DMS114 treated with DMSO at 0.1 percent for 48 hours (cell line): ENCODE measurements around the gene KLK12.

Source experiments
- DNase-seq: peaks from one replicate; lab custom pipeline; 2025; ENCODE audit not compliant: unreplicated experiment; lab: John Stamatoyannopoulos, UW

Gene KLK12

GRCh38 chr19:51034704-51035103 is at the start of gene KLK12:
TSS of gene KLK12 (minus strand) at chr19:51035002. CDS start at chr19:51034621, 381 bp downstream.
- no peak for DNase-seq

GRCh38 chr19:51084505-51084904 is 49.7 kb upstream of the KLK12 start:
- DNase-seq = no peak

- DNase-seq = no peak
These were observed 49.0 kb upstream of the KLK12 start for GRCh38 chr19:51083783-51084182.

- no peak for DNase-seq
These were observed 48.4 kb upstream of the KLK12 start for GRCh38 chr19:51083181-51083580.

GRCh38 chr19:51082611-51083010 is 47.8 kb upstream of the KLK12 start, which contains the start of gene KLK14:
TSS of gene KLK14 (minus strand) at chr19:51082887. CDS start at chr19:51082614, 273 bp downstream.
- DNase-seq = no peak

GRCh38 chr19:51081476-51081875 is 46.7 kb upstream of the KLK12 start:
- DNase-seq = no peak

- no peak for DNase-seq
These were observed 44.8 kb upstream of the KLK12 start for GRCh38 chr19:51079481-51080110.

GRCh38 chr19:51078731-51079130 is 43.9 kb upstream of the KLK12 start:
- no peak for DNase-seq

- no peak for DNase-seq
These were observed 43.3 kb upstream of the KLK12 start for GRCh38 chr19:51078104-51078503.

- no peak for DNase-seq
These were observed 41.9 kb upstream of the KLK12 start for GRCh38 chr19:51076631-51077213.

GRCh38 chr19:51075998-51076397 is 41.2 kb upstream of the KLK12 start:
- no peak for DNase-seq

GRCh38 chr19:51071095-51071405 is 36.2 kb upstream of the KLK12 start:
- DNase-seq = no peak

- DNase-seq = no peak
These were observed 35.7 kb upstream of the KLK12 start for GRCh38 chr19:51070334-51071094.

- no peak for DNase-seq
These were observed 31.8 kb upstream of the KLK12 start for GRCh38 chr19:51066393-51067186.

GRCh38 chr19:51065221-51065960 is 30.6 kb upstream of the KLK12 start:
- no peak for DNase-seq

- DNase-seq = no peak
These were observed 29.9 kb upstream of the KLK12 start, which contains the start of gene KLK13 for GRCh38 chr19:51064534-51065220. TSS of gene KLK13 (minus strand) at chr19:51065092. CDS start at chr19:51065067, 25 bp downstream.

- no peak for DNase-seq
These were observed 28.9 kb upstream of the KLK12 start for GRCh38 chr19:51063664-51064063.

- no peak for DNase-seq
These were observed 26.2 kb upstream of the KLK12 start for GRCh38 chr19:51060973-51061372.

- no peak for DNase-seq
These were observed 25.5 kb upstream of the KLK12 start for GRCh38 chr19:51060336-51060735.

GRCh38 chr19:51059715-51060114 is 24.9 kb upstream of the KLK12 start:
- no peak for DNase-seq
